Adrenal gland (tissue), 5 donors: ENCODE results near the gene NPAS3.

Experiments
- CTCF ChIP-seq, 6 experiments: fragments of 450-650 bp in 4 of 6; fragments of 200-600 bp in 2 of 6; sonication (generic) in 1 of 6; IDR thresholded peaks; 1 replicate in 5 of 6; 2 replicates in 1 of 6; pipeline versions ENCODE4 v1.5.1 to v1.8.0; 2016 to 2021; ENCODE audit warnings: antibody characterized with exemption in 6 of 6, mild to moderate bottlenecking in 2 of 6, moderate library complexity in 1 of 6
- POLR2A ChIP-seq, 2 donors: fragments of 450-650 bp; IDR thresholded peaks; one replicate each; pipeline ENCODE4 v1.6.1; 2017; ENCODE audit warnings: antibody characterized with exemption in 2 of 2, mild to moderate bottlenecking in 2 of 2, moderate library complexity in 1 of 2
- donor health status: DM: no; HTN: no; CAD: no.

GRCh38 chr14:33590891-33591630 is 652.4 kb downstream of the NPAS3 start:
- TF ChIP-seq CTCF (IDR thresholded peaks at IDR 0.05) (no peak), POLR2A (IDR thresholded peaks at IDR 0.05) (no peak)
